GM19372 (cell line): ENCODE measurements around the gene ZNF318.
A peak's percentile ranks its signal among the peaks of the same experiment; 100 is the strongest.
"Not testable (repeated sequence)": the region's sequence is repeated elsewhere in the genome, so short reads cannot be mapped to it uniquely, and the experiment has no call there.

Experiments used
- ATAC-seq: cut with Tn5 transposase; IDR thresholded peaks from one replicate; pipeline ENCODE4 v1.9.1; 2021; ENCODE audit warnings: mild to moderate bottlenecking, low read depth, moderate library complexity; ENCODE audit not compliant: unreplicated experiment

ZNF318 gene, protein sequence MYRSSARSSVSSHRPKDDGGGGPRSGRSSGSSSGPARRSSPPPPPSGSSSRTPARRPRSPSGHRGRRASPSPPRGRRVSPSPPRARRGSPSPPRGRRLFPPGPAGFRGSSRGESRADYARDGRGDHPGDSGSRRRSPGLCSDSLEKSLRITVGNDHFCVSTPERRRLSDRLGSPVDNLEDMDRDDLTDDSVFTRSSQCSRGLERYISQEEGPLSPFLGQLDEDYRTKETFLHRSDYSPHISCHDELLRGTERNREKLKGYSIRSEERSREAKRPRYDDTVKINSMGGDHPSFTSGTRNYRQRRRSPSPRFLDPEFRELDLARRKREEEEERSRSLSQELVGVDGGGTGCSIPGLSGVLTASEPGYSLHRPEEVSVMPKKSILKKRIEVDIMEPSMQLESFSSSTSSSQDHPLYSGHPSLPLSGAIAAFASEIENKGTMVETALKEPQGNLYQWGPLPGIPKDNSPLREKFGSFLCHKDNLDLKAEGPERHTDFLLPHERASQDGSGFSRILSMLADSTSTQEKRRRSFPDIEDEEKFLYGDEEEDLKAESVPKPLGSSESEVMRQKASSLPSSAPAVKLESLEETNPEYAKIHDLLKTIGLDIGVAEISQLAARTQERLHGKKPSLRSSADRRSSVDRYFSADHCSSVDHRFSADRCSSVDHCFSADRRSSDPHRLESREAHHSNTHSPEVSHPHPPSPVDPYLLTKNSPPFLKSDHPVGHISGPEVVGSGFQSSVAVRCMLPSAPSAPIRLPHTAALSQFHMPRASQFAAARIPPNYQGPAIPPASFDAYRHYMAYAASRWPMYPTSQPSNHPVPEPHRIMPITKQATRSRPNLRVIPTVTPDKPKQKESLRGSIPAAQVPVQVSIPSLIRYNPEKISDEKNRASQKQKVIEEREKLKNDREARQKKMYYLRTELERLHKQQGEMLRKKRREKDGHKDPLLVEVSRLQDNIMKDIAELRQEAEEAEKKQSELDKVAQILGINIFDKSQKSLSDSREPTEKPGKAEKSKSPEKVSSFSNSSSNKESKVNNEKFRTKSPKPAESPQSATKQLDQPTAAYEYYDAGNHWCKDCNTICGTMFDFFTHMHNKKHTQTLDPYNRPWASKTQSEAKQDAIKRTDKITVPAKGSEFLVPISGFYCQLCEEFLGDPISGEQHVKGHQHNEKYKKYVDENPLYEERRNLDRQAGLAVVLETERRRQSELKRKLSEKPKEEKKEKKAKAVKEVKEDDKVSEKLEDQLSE (N-terminal part only)

GRCh38 chr6:43369174-43370002 is at the start of gene ZNF318:
Gene ZNF318 (minus strand): TSS chr6:43369647. CDS start chr6:43369365, 282 bp downstream.
- peak; percentile 84 for ATAC-seq

DNA sequence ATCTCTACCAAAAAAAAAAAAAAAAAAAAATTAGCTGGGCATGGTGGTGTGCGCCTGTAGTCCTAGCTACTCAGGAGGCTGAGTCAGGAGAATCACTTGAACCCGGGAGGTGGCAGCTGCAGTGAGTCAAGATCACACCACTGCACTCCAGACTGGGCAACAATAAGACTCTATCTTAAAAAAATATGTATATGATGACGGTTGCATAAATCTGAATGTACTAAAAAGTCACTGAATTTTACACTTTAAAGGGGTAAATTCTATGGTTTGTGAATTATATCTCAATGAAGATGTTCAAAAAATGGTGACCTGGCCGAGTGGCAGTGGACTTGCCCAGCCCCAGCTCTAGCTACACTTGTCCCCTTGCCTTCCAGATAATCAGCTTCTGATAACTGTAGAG is 47.5 kb upstream of the ZNF318 start:
- no peak for ATAC-seq

DNA sequence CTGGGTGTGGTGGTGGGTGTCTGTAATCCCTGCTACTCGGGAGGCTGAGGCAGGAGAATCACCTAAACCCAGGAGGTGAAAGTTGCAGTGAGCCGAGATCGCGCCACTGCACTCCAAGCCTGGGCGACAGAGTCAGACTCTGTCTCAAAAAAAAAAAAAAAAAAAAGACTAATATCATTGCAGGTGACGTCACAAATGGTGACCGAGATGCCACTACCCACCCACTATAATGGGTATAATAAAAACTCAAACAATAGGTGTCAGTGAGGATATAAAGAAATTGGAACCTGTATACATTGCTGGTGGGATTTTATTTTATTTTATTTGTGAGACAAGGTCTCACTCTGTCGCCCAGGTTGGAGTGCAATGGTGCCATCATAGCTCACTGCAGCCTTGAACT is 45.8 kb upstream of the ZNF318 start:
- ATAC-seq: not testable (repeated sequence)

DNA sequence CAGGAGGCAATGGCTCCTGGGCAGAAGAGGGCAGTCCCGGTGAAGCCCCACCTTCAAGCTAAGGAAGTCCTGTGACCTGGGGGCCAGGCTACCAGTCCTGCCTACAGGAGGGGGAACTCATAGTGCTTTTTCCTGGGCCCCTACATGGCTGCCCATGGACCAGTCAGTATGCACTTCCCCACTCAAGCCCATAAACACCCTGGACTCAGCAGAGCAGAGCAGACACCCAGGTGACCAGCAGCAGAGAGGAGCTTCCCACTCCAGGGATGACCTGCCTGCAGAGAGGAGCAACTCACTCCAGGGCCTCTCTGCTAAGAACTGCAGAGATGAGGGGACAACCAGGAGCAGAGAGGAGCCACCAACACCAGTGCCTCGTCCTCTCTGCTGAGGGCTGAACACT is 43.6 kb upstream of the ZNF318 start:
- ATAC-seq: no peak

DNA sequence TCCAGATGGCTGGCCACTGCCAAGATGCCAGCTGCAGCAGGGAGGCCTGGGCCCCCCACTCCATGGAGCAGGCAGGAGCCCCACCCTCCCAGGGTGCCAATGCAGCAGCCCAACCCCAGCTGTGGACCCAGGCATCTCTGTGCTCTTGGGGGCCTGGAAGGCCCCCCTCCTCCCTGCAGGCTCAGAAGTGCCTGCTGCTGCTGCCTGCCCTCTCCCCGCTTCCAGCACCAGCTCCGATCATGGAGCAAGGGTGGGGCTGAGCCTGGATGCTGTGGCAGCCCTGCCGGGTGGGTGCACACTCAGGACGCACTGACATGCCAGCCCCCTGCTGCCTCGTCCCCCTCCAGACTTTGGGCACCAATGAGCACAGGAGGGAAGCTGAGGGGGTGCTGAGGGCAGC is 43.1 kb upstream of the ZNF318 start:
- ATAC-seq: no peak

GRCh38 chr6:43410776-43411175 is 41.3 kb upstream of the ZNF318 start:
- not testable (repeated sequence) for ATAC-seq

DNA sequence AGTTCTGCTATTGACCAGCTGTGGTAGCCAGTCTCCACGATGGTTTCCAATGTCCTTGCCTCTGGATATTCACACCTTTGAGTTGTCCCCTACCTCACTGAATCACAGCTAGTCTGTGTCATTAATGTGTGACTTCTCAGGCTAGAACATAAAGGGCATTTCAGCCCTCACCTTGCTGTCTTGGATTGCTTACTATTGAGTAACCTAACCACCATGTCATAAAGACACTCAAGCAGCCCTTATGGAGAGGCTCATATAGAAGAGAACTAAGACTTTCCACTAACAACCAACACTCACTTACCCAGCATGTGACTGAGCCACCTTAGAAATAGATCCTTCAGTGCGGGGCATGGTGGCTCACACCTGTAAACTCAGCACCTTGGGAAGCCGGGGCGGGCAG is 38.8 kb upstream of the ZNF318 start:
- ATAC-seq: no peak

GRCh38 chr6:43407296-43407695 is 37.8 kb upstream of the ZNF318 start:
- no peak for ATAC-seq

- ATAC-seq: no peak
These were observed 35.9 kb upstream of the ZNF318 start for GRCh38 chr6:43405354-43405753.

GRCh38 chr6:43402820-43403219 is 33.4 kb upstream of the ZNF318 start:
- ATAC-seq: no peak

GRCh38 chr6:43401730-43402129 is 32.3 kb upstream of the ZNF318 start:
- ATAC-seq: no peak

DNA sequence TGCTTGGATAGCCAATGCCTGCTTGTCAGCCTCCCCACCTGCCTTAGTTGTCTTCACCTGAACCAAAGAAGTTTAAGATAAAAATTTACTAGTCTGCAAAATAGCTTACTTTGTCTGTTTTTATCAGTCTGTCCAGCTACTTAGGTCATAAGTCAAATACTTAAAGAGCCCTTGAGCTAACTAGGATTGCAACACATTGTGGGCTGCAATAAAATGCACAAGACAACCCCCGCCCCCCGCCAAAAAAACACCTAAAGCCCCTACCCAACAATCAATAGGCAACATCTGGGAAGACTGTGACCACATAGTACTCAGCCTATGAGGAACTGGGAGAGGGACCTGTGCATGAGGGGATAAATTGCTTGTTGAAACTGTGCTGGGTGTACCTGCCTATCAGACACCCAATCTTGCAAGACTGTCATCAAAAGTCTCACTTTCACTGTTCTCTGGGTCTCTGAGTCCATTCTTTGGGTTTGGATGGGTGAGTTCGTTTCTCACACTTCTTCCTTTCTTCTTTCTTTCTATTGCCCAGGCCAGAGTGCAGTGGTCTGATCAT is 30.6 kb upstream of the ZNF318 start:
- no peak for ATAC-seq

- ATAC-seq: no peak
These were observed 27.1 kb upstream of the ZNF318 start for GRCh38 chr6:43396408-43397149.

DNA sequence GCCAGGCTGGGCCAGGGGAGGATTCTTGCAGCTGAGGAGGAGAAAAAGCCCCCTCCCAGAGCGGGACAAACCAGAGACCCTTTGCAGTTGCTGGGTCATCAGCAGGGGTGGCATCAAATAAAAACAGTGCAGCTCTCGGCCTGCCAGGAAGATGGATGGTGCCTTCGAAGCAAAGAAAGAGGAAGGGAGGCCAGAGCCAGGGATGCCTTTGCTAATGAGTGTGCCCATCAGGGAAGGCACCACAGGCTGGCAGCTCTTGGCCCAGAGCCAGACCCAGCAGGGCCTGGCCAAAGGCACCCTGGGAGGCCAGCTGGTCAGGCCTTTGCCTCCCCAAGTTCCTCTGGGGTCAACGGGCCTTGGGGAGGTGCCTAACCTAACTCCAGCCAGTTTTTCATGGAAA is 26.3 kb upstream of the ZNF318 start:
- no peak for ATAC-seq

GRCh38 chr6:43394982-43395381 is 25.5 kb upstream of the ZNF318 start:
- ATAC-seq: no peak

GRCh38 chr6:43393602-43394001 is 24.2 kb upstream of the ZNF318 start:
- no peak for ATAC-seq

DNA sequence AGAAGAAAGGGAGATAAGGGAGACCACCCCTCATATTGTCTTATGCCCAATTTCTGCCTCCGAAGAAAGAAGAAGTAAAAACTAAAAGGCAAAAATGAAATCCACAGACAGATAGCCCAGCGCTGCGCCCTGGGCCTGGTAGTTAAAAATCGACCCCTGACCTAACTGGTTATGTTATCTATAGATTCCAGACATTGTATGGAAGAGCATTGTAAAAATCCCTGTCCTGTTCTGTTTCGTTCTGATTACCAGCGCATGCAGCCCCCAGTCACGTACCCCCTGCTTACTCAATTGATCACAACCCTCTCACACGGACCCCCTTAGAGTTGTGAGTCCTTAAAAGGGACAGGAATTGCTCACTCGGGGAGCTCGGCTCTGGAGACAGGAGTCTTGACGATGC is 23.7 kb upstream of the ZNF318 start:
- ATAC-seq: not testable (repeated sequence)

- ATAC-seq: no peak
These were observed 22.1 kb upstream of the ZNF318 start for GRCh38 chr6:43391440-43392031.
